GM21529 (cell line): Measurements from ENCODE around the gene KRT16.
"Not testable (repeated sequence)": the region's sequence is repeated elsewhere in the genome, so short reads cannot be mapped to it uniquely, and the experiment has no call there.

Experiments
- ATAC-seq: cut with Tn5 transposase; IDR thresholded peaks from one replicate; pipeline ENCODE4 v1.9.1; 2021; ENCODE audit not compliant: unreplicated experiment

Gene KRT16

DNA sequence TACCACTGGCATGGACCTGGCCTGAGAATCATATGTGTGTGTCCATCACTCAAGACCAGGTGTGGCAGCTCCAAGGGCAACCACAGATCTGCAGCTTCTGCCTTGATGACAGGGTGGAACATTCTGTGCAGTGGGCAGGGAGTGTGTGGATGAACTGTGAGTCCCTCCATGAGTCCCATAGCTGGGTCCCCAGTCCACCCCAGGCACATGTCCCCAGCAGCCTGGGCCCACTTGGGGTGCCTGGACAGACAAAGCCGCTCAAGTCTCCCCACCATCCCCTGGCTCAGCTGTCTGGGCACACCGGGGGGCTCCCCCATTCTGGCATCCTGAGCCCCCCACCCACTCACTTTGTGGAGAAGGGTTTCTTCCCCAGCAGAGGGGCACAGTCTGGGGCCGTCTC, 4.6 kb upstream of the KRT16 start:
- no peak for ATAC-seq

DNA sequence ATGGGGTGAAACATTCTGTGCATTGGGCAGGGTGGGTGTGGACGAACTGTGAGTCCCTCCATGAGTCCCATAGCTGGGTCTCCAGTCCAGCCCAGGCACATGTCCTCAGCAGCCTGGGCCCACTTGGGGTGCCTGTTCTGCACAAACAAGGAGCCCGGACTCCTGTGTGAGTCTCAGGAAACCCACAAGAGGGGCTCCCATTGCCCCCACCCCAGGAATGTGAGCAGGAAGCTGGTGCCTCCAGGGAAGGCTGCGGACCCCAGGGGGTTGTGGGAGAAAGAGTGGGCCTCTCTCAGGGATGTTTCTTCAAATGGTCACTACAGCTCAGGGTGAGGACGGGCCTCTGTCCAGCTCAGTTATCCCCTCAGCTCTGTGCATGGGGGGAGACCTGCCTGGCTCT, 3.9 kb upstream of the KRT16 start:
- not testable (repeated sequence) for ATAC-seq

DNA sequence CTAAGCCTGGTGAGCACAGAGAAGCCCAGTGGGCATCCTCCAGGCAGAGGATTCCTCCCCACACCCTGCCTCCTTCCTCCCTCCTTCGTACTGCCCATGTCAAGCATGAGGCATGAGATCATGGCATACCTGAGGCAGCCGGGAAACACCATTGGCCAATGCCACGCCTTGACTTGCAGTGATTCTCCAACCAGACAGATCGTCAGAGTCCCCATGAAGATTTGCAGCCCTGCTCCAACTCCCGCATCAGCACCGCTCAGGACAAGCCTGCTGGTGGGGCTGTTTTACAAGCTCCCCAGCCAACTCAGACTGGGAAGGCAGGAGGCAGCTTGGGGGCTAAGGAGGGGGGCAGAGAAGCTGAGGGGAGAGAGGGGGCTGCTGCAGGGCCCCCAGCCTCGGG, 2.9 kb upstream of the KRT16 start:
- ATAC-seq: no peak

DNA sequence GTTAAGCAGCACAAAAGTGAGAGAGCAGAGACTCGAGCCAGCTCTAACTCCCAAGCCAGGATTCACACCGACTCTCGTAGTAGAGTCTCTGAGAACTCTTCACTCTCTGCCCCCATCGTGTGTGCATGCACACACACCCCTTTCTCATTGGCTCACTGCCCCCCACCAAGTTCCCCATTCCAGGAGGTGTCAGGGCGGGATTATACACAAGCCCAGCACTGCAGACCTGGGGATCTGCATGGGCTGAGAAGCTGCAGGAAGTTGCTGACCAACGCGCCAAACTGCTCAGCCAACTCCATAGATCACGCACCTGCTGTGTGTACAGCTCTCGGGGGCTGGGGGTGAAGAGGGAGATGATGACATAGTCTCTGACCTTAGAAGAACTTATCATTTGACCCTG, 2.2 kb upstream of the KRT16 start:
- not testable (repeated sequence) for ATAC-seq

DNA sequence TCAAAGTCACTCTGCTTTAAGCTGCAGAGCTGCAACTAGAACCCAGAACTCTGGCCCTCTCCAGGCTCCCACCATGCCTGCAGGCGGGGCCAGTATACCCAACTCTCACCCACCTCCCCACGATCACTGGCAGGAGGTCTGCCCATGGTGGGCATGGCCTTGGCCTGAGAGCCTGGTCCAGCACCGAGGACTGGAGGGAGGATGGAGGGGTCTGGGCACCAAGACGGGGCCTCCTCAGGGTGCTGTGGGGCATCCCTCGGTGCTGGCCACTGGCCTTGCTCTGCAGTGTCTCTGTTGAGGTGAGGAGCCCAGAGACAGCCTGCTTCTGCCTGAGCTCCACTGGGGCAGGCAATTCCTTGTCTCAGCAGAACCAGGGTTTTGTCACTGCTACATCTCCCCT, 1.5 kb upstream of the KRT16 start:
- ATAC-seq: no peak

DNA sequence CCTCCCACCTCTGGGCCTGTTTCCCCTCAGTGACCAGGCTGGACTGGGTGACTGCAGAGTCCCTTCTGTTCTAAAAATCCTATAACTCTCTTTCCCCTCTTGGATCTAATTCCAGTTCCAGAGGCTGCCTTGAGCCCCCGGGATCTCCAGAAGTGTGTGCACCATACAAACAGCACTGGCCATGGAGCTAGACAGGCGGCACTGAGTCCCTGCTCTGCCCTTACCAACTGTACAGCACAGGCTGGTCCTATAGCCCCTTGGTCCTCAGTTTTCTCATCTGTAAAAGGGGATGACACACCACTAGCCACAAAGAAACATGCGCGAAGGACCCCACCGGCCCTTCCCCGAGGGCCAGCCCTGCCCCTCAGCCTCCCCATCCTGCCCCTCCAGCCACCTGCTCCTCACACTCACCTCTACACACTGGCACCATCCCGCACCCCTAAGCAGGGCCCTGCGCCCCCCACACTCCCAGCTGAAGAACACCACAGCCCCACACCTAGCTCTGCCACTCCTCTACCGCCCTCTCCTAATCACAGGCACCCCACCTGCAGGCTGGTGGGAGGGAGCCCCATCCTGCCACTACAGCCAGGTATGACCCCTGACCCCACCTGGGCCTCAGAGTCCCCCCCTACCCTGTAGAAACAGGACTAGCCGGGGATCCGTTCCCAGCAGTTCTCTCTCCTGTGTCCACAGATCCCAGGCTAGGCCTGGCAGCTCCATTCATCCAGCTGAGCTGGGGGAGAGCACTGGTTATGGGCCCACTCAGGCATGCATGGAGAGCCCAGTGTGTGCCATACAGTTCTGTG, 913 bp upstream of the KRT16 start:
- no peak for ATAC-seq

DNA sequence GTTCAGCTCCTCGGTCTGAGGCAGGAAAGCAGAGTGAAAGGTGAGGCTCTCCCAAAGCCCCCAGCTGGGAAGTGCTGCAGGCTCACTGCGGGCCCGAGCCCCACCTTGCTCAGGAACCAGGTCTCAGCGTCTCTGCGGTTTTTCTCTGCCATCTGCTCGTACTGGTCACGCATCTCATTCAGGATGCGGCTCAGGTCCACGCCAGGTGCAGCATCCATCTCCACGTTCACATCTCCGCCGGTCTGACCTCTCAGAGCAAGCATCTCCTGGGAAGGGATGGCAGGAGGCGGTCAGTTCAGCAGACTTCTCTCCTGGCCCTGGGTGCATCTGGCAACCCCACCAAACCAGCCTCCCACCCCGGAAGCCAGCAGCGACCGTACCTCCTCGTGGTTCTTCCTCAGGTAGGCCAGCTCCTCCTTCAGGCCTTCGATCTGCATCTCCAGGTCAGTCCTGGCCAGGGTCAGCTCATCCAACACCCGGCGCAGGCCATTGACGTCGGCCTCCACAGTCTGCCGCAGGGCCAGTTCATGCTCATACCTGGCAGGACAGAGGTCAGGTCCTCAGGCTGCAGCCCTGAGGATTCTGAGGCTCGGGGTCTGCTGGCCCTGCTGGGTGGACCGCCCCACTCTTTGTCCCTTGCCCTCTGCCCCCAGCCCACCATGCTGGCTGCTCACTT, 1.5 kb downstream of the KRT16 start:
- no peak for ATAC-seq

DNA sequence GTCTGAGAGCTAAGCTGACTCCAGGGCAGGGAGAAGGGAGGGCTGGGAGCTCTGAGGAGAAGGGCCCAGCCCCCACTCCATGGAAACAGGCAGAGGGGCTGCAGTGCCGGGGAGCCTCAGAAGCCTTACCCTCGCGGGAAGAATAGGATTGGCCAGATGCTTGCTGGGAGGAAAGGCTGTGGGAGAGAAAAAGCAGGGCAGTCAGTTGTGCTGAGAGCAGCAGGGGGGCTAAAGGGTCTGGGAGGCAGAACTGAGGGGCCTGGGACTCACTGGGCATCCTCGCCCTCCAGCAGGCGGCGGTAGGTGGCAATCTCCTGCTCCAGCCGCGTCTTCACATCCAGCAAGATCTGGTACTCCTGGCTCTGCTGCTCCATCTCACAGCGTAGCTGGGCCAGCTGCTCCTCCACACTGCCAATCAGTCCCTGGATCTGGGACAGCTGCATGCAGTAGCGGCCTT, 2.5 kb downstream of the KRT16 start:
- not testable (repeated sequence) for ATAC-seq

DNA sequence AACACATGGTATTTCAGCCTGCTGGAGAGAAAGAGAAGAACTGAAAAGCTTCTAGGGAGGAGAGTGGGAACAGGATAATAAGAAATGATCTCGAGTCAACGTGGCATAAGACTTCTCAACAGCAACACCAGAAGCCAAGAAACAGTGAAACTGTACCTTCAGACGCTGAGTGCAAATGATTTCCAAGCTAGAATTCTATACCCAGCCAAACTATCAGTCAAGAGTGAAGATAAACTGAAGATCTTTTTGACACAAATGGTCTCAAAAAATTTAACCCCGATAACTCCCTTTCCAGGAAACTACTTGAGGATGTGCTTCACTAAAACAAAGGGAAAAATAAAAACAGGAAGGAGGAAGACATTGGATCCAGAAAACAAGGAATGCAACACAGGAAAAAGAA, 5.6 kb downstream of the KRT16 start:
- not testable (repeated sequence) for ATAC-seq

DNA sequence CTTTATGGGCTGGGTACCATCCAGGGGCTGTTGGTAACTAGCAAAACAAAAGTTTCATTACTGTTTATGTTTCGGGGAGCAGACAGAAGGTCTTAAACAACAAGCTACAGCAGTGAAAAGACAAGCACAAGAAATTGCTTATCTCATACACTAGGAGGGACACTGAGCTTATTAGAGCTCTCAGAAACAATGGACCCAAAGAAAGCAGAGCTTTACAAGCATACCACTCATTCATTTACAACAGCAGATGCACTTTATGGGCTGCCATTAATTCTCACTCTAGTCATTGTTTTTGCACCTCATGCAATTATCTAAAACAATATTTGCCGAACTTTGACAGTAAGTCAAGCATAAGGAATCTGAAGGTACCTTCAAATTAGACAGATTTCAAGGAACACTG, 10.0 kb downstream of the KRT16 start:
- no peak for ATAC-seq

DNA sequence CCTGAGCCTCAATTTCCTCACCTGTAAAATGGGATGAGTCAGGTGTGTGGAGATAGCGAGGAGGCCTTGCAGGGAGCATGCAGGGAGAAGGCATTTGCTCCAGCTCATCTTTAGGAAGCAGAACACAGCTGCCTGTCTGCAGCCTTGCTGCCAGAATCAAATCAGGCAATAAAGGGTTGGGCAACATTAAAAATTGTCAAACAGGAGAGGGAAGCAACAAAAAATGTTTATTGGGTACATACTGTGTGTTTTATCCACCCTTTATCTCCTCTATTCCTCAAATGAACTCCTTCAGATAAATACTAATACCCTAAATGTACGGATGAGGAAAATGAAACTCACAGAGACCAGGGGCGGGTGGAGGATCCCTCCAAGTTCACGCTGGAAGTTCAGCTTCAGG, 12.2 kb downstream of the KRT16 start:
- ATAC-seq: no peak

DNA sequence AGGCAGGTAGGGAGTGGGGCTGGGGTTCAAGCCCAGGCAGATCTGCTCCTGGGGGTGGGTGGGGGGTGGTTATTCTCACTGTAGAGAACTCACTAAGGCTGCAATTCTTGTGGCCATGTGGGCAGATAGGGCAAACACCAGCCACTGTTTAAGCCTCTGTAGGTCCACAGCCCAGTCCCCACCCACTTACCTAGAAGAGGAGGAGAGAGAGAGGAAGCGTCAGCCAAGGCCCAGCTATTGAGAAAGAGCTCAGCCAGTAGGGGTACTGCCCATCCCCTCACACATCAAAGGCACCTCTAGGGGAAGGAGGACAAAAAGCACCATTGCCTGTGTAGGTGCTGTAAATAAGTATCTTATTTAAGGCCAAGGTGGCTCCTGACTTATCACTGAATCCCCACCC, 12.9 kb downstream of the KRT16 start:
- ATAC-seq: no peak

DNA sequence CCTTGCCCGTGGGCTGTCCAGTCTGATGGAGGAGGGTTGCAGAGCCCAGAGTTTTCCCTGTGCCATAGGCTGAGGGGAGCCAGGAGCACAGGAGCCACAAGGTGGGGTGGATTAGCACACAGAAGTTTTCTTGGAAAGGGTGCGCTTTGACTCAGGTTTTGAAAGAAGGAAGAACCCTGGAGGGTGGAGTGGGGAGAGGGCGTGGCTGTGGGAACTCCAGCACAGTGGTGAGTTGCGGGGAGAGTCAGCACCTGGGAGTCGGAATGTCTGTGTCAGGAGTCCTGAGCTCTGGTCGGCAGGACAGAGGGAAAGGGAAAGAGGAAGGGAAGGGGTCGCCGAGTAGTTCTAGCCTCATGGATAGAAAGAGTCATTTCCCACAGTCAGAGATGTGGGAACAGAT, 17.0 kb downstream of the KRT16 start:
- no peak for ATAC-seq

DNA sequence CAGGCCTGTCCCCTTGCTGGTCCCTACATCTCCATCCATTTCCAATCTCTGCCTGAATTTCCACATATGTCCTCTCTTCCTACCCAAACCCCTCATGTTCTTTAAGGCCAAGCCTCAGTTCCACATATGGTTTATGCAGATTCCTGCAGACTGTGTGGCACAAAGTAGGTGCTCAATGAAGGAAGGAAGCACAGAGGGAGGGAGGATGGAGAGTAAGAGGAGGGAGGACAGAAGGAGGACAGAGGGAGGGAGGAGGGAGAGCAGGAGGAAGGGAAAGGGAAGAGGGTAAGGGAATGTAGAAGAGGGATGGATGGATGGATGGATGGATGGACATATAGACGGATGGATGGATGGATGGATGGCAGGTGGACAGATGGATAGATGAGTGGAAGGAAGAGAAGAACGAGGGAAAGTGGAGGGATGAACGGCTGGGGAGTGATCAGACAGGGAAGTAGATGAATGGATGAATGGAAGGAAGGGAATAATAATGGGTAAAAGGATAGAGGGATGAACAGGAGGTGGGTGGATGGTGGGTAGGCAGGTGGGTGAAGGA, 18.1 kb downstream of the KRT16 start:
- no peak for ATAC-seq

DNA sequence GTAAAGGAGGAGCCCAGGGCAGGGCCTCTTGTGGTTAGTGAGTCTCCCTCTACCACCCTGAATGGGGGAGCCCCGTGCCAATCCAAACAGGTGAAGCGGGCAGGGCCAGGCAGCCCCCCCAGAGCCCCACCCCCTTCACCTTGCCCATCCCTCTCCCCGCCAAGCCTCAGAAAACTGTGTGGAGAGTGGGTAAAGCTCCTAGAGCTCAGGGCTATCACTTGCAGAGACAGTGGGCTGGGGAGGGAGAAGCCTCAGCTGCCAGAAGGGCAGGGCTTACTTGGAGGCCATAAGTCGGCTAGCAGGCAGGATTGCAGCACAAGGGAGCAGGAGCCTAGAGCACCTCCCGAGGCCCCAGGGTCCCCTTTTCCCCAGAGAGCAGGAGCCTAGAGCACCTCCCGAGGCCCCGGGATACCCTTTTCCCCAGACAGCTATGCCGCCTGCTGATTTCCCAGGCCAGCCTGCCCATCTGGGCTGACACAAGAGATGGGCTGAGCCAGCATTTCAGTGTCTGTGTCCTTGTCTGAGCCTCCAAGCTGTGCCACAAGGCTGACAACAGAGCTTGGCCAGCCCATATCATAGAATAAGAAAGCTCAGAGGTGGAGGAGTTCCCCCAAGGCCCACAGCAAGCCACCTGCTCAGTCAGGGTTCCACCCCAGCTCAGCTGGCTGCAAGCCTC, 19.1 kb downstream of the KRT16 start:
- no peak for ATAC-seq

DNA sequence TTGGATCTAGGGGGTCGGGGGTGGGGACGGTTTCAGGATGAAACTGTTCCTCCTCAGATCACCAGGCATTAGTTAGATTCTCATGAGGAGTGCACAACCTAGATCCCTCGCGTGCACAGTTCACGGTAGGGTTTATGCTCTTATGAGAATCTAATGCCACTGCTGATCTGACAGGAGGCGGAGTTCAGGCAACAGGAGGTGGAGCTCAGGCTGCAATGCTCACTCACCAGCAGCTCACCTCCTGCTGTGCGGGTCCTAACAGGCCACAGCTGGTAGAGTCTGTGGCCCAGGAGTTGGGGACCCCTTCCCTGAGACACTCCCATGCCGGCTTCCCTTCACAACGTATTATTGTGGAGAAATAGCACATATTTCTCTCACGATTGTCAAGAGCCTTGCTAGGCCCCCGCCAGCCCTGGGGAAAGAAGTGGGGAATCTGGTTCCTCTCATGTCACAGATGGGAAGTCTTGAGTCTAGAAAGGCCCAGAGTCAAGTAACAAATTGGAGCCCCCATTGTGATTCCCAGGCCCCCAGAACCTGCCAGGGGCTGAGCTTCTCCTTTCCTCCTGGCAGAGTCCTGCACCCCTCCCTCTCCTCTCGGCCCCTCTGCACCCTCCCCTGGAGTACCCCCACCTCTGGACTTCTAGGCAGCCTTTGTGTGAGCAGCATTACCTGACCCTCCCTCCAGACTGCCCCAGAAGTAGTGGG, 19.8 kb downstream of the KRT16 start:
- ATAC-seq: no peak

DNA sequence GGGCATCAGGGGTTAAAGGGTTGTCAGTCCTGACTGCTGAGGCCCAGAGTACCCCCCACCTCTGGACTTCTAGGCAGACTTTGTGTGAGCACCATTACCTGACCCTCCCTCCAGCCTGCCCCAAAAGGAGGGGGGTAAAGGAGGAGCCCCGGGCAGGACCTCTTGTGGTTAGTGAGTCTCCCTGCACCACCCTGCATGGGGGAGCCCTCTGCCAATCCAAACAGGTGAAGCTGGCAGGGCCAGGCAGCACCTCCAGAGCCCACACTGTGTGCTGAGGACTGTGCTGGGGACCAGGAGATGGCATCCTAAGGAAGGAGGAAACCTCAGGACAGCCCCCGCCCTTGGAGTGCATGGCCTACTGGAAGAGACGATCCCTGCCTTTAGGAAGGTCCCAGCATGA, 23.3 kb downstream of the KRT16 start:
- no peak for ATAC-seq

DNA sequence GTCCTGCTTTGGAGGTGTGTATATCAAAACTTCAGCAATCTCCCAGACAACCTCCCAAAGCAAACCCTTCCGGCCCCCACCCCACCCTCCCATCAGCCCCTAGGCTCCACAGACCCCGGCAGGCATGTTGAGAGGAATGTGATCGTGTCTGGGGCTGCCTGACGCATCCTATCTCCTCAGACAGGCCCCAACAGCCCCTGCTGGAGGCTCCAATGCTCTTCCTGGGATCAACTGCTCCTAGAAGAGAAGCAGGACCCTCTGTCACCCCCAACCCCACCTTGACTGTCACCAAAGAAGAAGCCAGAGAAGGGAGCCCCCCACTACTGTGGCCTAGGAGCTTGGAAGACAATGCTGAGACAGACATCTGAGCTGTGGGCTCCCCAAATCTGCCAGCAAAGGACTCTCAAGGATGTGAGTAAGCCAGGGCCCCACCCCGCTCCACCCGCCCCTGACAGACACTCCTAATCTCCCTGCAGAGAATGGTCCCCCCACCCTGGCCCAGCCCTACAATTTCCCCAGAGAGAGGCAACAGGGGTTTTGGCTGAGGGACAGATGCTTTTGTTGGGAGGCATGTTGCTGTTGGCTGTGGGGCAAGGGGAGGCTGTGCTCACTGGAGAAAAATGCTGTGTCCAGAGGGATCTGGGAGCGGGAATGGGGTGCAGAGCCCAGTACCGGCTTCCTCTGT, 24.3 kb downstream of the KRT16 start:
- no peak for ATAC-seq

DNA sequence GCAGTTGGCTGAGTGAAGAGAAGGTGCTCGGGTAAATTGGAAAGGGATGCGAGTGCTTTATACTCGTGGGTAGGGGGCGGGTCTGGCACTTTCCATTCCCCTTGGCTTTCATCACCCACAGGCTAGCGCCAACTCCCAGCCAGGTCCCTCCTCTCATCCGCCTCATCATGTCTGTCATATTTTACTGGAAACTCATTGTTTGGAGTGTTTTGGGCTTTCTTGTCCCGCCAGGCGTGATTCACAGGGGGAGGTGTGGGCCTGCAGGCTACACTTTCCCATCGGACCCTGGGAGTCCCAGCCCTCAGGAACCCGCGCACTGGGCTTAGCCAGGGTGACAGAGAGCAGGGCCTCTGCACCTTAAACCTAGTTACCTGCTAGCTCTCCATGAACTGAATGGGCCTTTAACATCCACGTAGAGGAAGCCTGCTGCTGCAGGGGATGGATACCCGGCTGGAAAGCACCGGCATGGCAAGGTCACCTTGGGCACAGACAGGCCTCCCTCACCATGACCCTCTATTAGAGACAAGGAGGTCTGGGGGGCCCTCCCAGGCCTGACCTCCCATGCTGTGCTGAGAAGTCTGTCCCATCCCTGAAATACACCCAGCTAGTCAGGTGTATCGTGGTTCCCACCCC, 25.6 kb downstream of the KRT16 start, which contains the start of gene KRT14:
KRT14 (minus strand) TSS at position 33 of the 633 bp plus-strand sequence. CDS start 61 bp downstream, outside the sequence.
- ATAC-seq: no peak
